ENCODE measurements around the gene KRTAP3-1. TPM values are rescaled to one million over a fixed set of nuclear protein-coding genes. Genes with fewer than 3 reads are reported as not detected.

The KRTAP3-1 gene
- total RNA-seq, 5 donors from 2014 or later (not counting 1 experiment from before 2014, with no cell fraction given), result not detected

GRCh38 chr17:40997361-40997760 lies 11.6 kb downstream of the KRTAP3-1 start:
- Histone ChIP-seq H3K4me1 (ENCODE audit: control insufficient read depth in 1 of 2, extremely low read depth in 1 of 2, insufficient read depth in 2 of 2, low read length in 2 of 2) (no peaks in the 10 kb centered on the region), H3K27me3 (replicated peaks in 1 of 2; ENCODE audit: control insufficient read depth in 2 of 2, extremely low read depth in 1 of 2, insufficient read depth in 2 of 2, low read length in 1 of 2) (peaks cover 6 to 12% of the 10 kb centered on the region in 2 experiments), H3K4me3 (ENCODE audit: control insufficient read depth in 1 of 2, extremely low read depth in 1 of 2, low read length in 1 of 2) (no peak overlapping the region), H3K9me3 (no peaks in the 10 kb centered on the region), H3K27ac (ENCODE audit: low read length) (no peak overlapping the region), H3K36me3 (ENCODE audit: control insufficient read depth in 2 of 2, extremely low read depth in 1 of 2, insufficient read depth in 1 of 2, low read length in 1 of 2) (no peaks in the 10 kb centered on the region)
- no peak for ATAC-seq (replicated peaks in 1 of 4)
- no peak for DNase-seq
- H3K36me3 Mint-ChIP-seq, result no peaks in the 10 kb centered on the region
- ChIA-PET POLR2A (interaction anchor here in 1 of 2 donors (0.5 kb wide), 1 partner anchor 357 kb away, joined by 3 read pairs; no protein-coding TSS in a partner anchor), CTCF (no interaction called here)
- no peak overlapping the region for H3K4me3 Mint-ChIP-seq
- H3K27me3 Mint-ChIP-seq, result peaks cover 53 to 57% of the 10 kb centered on the region in 2 donors
- H3K27ac Mint-ChIP-seq, result no peak overlapping the region
- H3K4me1 Mint-ChIP-seq, result no peaks in the 10 kb centered on the region
- no peaks in the 10 kb centered on the region for H3K9me3 Mint-ChIP-seq
- WGBS (ENCODE audit: insufficient coverage), result 45% methylated on average over 1 of the region's 2 CpGs

DNA sequence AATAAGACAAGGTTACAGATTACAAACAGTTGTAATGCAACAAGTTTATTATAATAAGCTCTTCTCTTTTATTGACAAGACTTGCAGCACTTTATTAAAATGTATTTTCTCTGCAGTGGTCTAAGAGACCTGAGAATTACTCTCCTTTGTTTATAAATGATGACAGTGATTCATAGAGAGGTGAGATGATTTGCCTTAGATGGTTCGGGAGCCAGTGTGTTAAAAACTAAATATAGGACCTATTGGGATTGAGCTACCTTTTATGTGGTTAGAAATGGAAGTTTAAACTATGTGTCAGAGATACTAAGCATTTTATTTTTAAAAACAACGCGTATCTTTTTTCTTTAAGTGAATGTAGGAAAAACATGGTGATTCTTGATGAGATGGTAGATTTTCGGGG lies 12.1 kb downstream of the KRTAP3-1 start:
- peaks cover 55 to 56% of the 10 kb centered on the region in 2 donors for H3K27me3 Mint-ChIP-seq
- CTCF ChIA-PET, result no interaction called here
- no peaks in the 10 kb centered on the region for H3K9me3 ChIP-seq
- no peaks in the 10 kb centered on the region for H3K4me1 Mint-ChIP-seq
- no peaks in the 10 kb centered on the region for H3K4me1 ChIP-seq (ENCODE audit: control insufficient read depth in 1 of 2, extremely low read depth in 1 of 2, insufficient read depth in 2 of 2, low read length in 2 of 2)
- no peak overlapping the region for H3K4me3 Mint-ChIP-seq
- no peak overlapping the region for H3K4me3 ChIP-seq (ENCODE audit: control insufficient read depth in 1 of 2, extremely low read depth in 1 of 2, low read length in 1 of 2)
- DNase-seq (no peak), ATAC-seq (replicated peaks in 1 of 4) (no peak)
- peaks cover 6 to 8% of the 10 kb centered on the region in 2 experiments for H3K27me3 ChIP-seq (replicated peaks in 1 of 2; ENCODE audit: control insufficient read depth in 2 of 2, extremely low read depth in 1 of 2, insufficient read depth in 2 of 2, low read length in 1 of 2)
- no peaks in the 10 kb centered on the region for H3K9me3 Mint-ChIP-seq
- no peak overlapping the region for H3K27ac ChIP-seq (ENCODE audit: low read length)
- no peaks in the 10 kb centered on the region for H3K36me3 ChIP-seq (ENCODE audit: control insufficient read depth in 2 of 2, extremely low read depth in 1 of 2, insufficient read depth in 1 of 2, low read length in 1 of 2)
- H3K36me3 Mint-ChIP-seq, result no peaks in the 10 kb centered on the region
- no peak overlapping the region for H3K27ac Mint-ChIP-seq
- 14% methylated on average over 1 of the region's 4 CpGs for WGBS (ENCODE audit: insufficient coverage)
- POLR2A ChIA-PET, result no interaction called here

DNA sequence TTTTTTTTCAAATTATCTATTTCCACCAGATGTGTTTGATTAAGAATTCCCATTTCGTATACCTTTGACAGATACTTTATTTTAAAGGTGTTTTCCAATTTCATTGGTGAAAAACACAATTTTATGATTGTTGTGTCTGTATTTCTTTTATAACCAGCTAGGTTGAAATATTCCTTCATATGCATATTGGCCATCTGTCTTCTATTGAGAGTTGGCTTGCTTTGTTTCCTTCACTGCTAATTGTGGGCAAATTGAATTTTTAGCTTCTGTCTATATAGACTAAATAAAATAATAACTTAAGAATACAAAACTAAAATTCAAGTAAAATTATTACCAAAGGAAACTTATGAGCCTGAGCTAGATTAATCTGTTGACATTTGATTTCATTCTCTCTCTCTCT lies 13.8 kb downstream of the KRTAP3-1 start:
- no peak overlapping the region for H3K27ac ChIP-seq (ENCODE audit: low read length)
- H3K4me1 ChIP-seq (ENCODE audit: control insufficient read depth in 1 of 2, extremely low read depth in 1 of 2, insufficient read depth in 2 of 2, low read length in 2 of 2), result no peaks in the 10 kb centered on the region
- ChIA-PET POLR2A (no interaction called here), CTCF (interaction anchor here in 1 of 2 donors (0.6 kb wide), 1 partner anchor 541 kb away, joined by 4 read pairs; no protein-coding TSS in a partner anchor)
- H3K4me3 ChIP-seq (ENCODE audit: control insufficient read depth in 1 of 2, extremely low read depth in 1 of 2, low read length in 1 of 2), result no peak overlapping the region
- Mint-ChIP-seq H3K27ac (no peak overlapping the region), H3K27me3 (peaks cover 55 to 56% of the 10 kb centered on the region in 2 donors), H3K4me3 (no peak overlapping the region), H3K36me3 (no peaks in the 10 kb centered on the region), H3K9me3 (no peaks in the 10 kb centered on the region), H3K4me1 (no peaks in the 10 kb centered on the region)
- DNase-seq, result no peak
- no peak for ATAC-seq (replicated peaks in 1 of 4)
- peaks cover 5 to 6% of the 10 kb centered on the region in 2 experiments for H3K27me3 ChIP-seq (replicated peaks in 1 of 2; ENCODE audit: control insufficient read depth in 2 of 2, extremely low read depth in 1 of 2, insufficient read depth in 2 of 2, low read length in 1 of 2)
- H3K9me3 ChIP-seq, result peaks cover 2% of the 10 kb centered on the region
- whole genome bisulfite sequencing (ENCODE audit: insufficient coverage), result no CpG with 5 or more reads among the region's 1 CpG
- no peaks in the 10 kb centered on the region for H3K36me3 ChIP-seq (ENCODE audit: control insufficient read depth in 2 of 2, extremely low read depth in 1 of 2, insufficient read depth in 1 of 2, low read length in 1 of 2)

DNA sequence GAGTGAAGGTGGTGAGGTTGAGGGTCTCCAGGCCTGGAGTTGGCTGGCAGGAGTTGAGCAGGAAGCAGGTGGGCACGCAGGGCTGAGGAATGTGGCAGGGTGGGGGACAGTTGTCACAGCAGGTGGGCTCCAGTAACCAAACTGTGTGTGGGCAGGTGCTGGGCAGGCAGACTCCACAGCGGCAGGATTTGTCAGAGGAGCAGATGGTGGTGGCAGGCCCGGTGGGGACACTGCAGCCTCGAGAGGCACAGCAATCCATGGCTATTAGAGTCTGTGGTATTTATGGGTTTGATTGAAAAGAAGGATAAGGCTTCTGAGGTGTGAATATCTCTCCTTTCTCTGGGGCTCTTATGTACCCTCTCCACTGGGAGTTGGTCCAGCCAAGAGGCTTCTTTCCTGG lies 15.1 kb downstream of the KRTAP3-1 start, which contains the start of gene KRTAP3-3:
Gene KRTAP3-3, minus strand, starts transcription at position 326 of the 400 bp plus-strand sequence. Its CDS starts 67 bp downstream, at position 259.
- no peaks in the 10 kb centered on the region for H3K36me3 Mint-ChIP-seq
- peak within 1 kb of the TSS in 1 of 2 donors; percentile 40 for H3K27ac Mint-ChIP-seq
- POLR2A ChIA-PET, result no interaction called here
- Histone ChIP-seq H3K9me3 (peaks cover 2% of the 10 kb centered on the region), H3K27ac (ENCODE audit: low read length) (no peak within 1 kb of the TSS), H3K4me3 (ENCODE audit: control insufficient read depth in 1 of 2, extremely low read depth in 1 of 2, low read length in 1 of 2) (no peak within 1 kb of the TSS), H3K36me3 (ENCODE audit: control insufficient read depth in 2 of 2, extremely low read depth in 1 of 2, insufficient read depth in 1 of 2, low read length in 1 of 2) (no peaks in the 10 kb centered on the region), H3K4me1 (ENCODE audit: control insufficient read depth in 1 of 2, extremely low read depth in 1 of 2, insufficient read depth in 2 of 2, low read length in 2 of 2) (no peaks in the 10 kb centered on the region), H3K27me3 (replicated peaks in 1 of 2; ENCODE audit: control insufficient read depth in 2 of 2, extremely low read depth in 1 of 2, insufficient read depth in 2 of 2, low read length in 1 of 2) (peaks cover 0 to 6% of the 10 kb centered on the region in 2 experiments)
- CTCF ChIA-PET, result no interaction called here
- H3K4me3 Mint-ChIP-seq, result no peak within 1 kb of the TSS
- H3K27me3 Mint-ChIP-seq, result peaks cover 48 to 53% of the 10 kb centered on the region in 2 donors
- H3K9me3 Mint-ChIP-seq, result no peaks in the 10 kb centered on the region
- 50% methylated on average over 1 of the region's 4 CpGs for WGBS (ENCODE audit: insufficient coverage)
- DNase-seq, result no peak
- ATAC-seq (replicated peaks in 1 of 4), result no peak
- H3K4me1 Mint-ChIP-seq, result no peaks in the 10 kb centered on the region

DNA sequence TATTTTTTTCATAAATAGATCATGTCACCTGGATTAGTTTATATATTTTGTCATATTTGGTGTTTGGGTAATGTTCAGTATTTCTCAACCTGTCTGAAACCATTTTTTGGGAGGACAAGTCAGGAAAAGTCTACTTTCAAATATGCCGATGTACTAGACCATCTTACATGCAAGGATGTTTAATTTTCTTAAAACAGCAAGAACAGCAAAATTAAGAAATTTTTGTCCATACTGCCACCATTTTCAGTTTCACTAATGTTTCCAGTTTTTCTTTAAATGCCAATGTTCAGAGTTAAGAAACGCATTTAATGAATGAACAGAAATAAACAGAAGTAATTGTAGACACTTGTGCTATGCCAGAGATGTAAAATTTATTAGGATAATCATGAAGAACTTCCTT lies 15.8 kb downstream of the KRTAP3-1 start:
- Histone ChIP-seq H3K36me3 (ENCODE audit: control insufficient read depth in 2 of 2, extremely low read depth in 1 of 2, insufficient read depth in 1 of 2, low read length in 1 of 2) (no peaks in the 10 kb centered on the region), H3K4me1 (ENCODE audit: control insufficient read depth in 1 of 2, extremely low read depth in 1 of 2, insufficient read depth in 2 of 2, low read length in 2 of 2) (no peaks in the 10 kb centered on the region), H3K9me3 (peaks cover 2% of the 10 kb centered on the region), H3K4me3 (ENCODE audit: control insufficient read depth in 1 of 2, extremely low read depth in 1 of 2, low read length in 1 of 2) (no peak overlapping the region), H3K27ac (ENCODE audit: low read length) (no peak overlapping the region), H3K27me3 (replicated peaks in 1 of 2; ENCODE audit: control insufficient read depth in 2 of 2, extremely low read depth in 1 of 2, insufficient read depth in 2 of 2, low read length in 1 of 2) (peaks cover 0 to 6% of the 10 kb centered on the region in 2 experiments)
- ATAC-seq (replicated peaks in 1 of 4) (no peak), DNase-seq (no peak)
- Mint-ChIP-seq H3K4me3 (no peak overlapping the region), H3K36me3 (no peaks in the 10 kb centered on the region), H3K9me3 (no peaks in the 10 kb centered on the region), H3K27me3 (peaks cover 49 to 50% of the 10 kb centered on the region in 2 donors), H3K27ac (no peak overlapping the region), H3K4me1 (no peaks in the 10 kb centered on the region)
- no CpG with 5 or more reads among the region's 2 CpGs for WGBS (ENCODE audit: insufficient coverage)
- ChIA-PET CTCF (no interaction called here), POLR2A (interaction anchor here in 1 of 2 donors (0.6 kb wide), 1 partner anchor 11 kb away, joined by 3 read pairs; no protein-coding TSS in a partner anchor)

GRCh38 chr17:40992666-40993065 lies 16.3 kb downstream of the KRTAP3-1 start:
- Mint-ChIP-seq H3K9me3 (no peaks in the 10 kb centered on the region), H3K27ac (peak overlapping the region in 1 of 2 donors; percentile 29), H3K4me3 (no peak overlapping the region), H3K36me3 (no peaks in the 10 kb centered on the region), H3K4me1 (no peaks in the 10 kb centered on the region), H3K27me3 (peaks cover 46 to 47% of the 10 kb centered on the region in 2 donors)
- H3K36me3 ChIP-seq (ENCODE audit: control insufficient read depth in 2 of 2, extremely low read depth in 1 of 2, insufficient read depth in 1 of 2, low read length in 1 of 2), result no peaks in the 10 kb centered on the region
- H3K27me3 ChIP-seq (replicated peaks in 1 of 2; ENCODE audit: control insufficient read depth in 2 of 2, extremely low read depth in 1 of 2, insufficient read depth in 2 of 2, low read length in 1 of 2), result peaks cover 0 to 6% of the 10 kb centered on the region in 2 experiments
- CTCF ChIA-PET, result no interaction called here
- WGBS (ENCODE audit: insufficient coverage), result 56% methylated on average over 1 of the region's 3 CpGs
- H3K9me3 ChIP-seq, result peaks cover 2% of the 10 kb centered on the region
- ATAC-seq (replicated peaks in 1 of 4) (no peak), DNase-seq (no peak)
- no peak overlapping the region for H3K27ac ChIP-seq (ENCODE audit: low read length)
- POLR2A ChIA-PET, result interaction anchor here in 1 of 2 donors (0.6 kb wide), 1 partner anchor 10 kb away, joined by 3 read pairs; no protein-coding TSS in a partner anchor
- no peaks in the 10 kb centered on the region for H3K4me1 ChIP-seq (ENCODE audit: control insufficient read depth in 1 of 2, extremely low read depth in 1 of 2, insufficient read depth in 2 of 2, low read length in 2 of 2)
- no peak overlapping the region for H3K4me3 ChIP-seq (ENCODE audit: control insufficient read depth in 1 of 2, extremely low read depth in 1 of 2, low read length in 1 of 2)

Measured in T-cell (primary cell).